ENCODE data around the gene C1orf226.

- TF ChIP-seq CTCF (IDR thresholded peaks at IDR 0.05; ENCODE audit: low read depth, low read length): no peak
- TF ChIP-seq POLR2A (IDR thresholded peaks at IDR 0.05; ENCODE audit: extremely low read depth, insufficient read length): no peak
- TF ChIP-seq MYC (IDR thresholded peaks at IDR 0.05; ENCODE audit: low read depth, low read length): no peak
These were observed 47.5 kb upstream of the C1orf226 start for GRCh38 chr1:162333991-162334390.
